Measurements from ENCODE around the gene TMEM187.

Gene TMEM187

DNA sequence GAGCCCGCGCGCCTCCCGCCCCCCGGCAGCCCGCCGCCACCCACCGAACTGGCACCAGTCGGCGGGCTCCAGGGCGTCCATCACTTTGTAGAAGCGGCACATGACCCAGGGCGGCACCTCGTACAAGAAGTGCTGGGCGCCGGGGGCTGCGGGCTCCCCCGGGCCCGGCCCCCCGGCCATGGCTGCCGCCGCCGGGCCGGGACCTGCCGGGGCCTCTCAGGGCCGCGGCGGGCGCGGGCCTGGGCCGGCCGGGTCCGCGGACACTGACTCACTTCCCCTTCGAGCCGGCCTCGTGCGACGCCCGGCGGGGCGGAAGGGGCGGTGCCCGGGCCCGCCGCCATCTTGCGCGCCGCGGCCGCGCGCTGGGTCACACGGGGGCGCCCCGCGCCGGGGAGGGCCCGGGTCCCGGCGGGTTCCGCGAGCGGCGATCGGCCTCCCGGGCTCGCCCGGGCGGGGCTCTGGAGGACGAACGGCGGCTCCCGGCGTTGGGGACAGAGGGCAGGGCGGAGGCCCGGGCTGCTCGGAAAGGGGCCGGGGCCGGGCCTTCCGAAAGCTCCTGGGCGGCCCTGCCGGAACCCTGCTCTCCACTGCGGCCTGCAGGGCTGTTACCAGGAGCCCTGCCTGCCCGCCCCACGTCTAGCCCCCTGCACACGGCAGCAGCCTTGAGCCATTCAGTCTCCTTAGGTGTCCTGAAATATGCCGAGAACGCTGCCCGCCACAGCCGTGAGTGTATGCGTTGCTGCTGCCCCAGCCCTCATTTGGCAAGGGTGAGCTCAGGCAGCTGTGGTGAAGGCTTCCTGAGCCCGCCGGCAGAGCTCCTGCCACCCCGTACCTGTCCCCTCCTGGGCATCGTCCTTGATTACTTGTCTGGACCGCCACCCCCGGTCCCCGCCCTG lies 47.3 kb downstream of the TMEM187 start, which contains the start of gene IRAK1:
Gene IRAK1 (minus strand): TSS at position 270 of the 896 bp plus-strand sequence. CDS start 90 bp downstream, at position 180.
- peak; percentile 18 to 22 for DNase-seq (ENCODE audit: low read depth in 2 of 2)

DNA sequence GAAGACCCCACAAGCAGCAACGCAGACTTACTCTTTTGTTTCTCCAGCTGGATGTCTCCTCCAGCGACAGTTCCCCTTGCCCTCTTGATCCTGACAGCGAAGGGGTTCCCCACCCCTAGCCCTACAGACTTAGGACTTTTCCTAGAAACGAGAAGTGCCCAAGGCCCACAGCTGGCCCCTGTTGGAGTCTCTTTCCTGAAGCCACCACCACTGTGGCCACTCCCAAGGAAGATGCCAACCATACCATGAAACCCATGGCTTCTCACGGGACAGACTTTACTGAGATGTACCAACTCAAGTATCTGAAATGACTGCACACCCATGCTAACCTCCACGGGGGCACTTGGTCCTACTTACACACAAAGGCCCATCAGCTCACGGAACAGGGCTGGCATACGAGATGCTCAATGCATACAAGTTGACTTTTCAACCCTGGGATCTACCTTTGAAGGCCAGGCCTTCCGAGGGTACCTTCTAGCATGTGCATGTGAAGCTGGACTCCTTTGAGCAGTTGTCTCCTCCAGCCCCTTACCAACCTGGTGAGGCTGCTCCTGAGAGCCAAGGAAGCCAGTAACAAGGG lies 48.1 kb downstream of the TMEM187 start:
- no peak for DNase-seq (ENCODE audit: low read depth in 2 of 2)

GRCh38 chrX:154021131-154021611 lies 48.6 kb downstream of the TMEM187 start:
- DNase-seq (ENCODE audit: low read depth in 2 of 2): no peak

- no peak for DNase-seq (ENCODE audit: low read depth in 2 of 2)
Measured at GRCh38 chrX:154022108-154022507, 49.6 kb downstream of the TMEM187 start.

DNA sequence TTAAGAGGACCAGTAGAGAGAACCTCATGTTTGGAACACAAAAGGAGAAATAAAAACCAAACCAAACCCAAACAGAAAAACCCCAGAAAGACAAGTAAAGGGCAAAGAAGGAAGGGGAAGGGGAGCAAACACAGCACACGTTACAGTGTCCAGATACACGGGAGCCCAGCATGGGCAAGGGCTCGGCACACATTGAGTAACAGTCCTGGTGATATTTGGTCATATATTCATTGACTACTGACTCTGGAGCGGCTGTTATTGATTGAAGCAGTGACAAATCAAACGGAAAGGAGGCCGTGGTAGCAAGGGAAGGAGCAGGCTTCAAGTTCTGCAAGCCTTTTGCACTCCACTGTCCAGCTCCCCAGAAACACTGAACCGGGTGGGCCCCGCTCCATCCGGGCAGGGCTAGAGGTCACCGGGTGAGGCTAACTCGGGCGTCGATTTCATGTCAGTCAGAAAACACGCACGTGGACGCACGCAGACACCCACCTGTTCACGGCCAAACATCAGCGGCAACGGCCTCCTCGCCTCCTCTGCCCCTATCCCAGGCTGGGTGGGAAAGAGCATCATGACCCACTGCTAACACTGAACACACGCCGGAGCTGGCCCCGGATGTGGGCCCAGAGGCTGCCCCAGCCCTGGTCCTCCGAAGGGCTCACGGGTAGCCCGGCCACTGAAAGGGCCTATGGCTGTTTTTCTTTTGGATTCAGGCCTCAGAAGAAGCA lies 50.9 kb downstream of the TMEM187 start:
- DNase-seq (ENCODE audit: low read depth in 2 of 2): no peak

DNA sequence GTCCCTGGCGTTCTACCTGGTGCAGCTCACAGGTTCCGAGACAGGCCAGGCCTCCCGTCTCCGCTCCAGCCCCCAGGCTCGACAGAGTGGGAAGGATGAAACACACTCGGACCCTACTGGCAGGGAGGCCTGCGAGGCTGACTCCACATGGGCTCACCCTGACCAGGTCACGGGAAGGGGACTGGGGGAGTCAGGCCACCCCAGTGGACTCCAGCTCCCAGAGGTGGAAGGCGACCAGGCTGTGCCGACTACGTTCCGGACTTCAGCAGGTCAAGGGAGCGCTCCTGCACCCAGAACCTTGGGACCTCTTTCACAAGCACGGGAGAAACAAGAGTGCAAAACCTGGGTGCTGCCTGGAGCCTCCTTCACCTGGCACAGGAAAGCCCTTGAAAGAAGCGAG lies 51.7 kb downstream of the TMEM187 start:
- no peak for DNase-seq (ENCODE audit: low read depth in 2 of 2)

DNA sequence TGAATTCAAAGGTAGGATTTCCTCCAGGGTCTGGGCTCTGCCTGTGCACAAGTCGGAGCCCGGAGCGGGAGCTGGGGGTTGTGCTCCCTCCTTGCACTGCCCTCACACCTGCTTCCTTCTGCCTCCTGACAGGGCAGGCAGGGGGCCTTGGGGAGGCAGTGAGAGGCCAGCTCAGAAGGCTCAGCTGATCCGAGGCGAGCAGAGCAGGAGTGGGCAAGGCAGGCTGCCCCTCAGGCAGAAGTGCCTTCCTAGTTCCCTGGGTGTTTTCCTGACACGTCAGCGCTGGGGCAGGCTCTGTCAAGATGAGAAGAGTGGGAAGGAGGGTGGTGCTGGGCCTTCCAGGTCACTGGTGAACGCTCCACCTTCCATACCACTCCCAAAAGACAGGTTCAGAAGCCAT lies 52.7 kb downstream of the TMEM187 start:
- DNase-seq (ENCODE audit: low read depth in 2 of 2): no peak

DNA sequence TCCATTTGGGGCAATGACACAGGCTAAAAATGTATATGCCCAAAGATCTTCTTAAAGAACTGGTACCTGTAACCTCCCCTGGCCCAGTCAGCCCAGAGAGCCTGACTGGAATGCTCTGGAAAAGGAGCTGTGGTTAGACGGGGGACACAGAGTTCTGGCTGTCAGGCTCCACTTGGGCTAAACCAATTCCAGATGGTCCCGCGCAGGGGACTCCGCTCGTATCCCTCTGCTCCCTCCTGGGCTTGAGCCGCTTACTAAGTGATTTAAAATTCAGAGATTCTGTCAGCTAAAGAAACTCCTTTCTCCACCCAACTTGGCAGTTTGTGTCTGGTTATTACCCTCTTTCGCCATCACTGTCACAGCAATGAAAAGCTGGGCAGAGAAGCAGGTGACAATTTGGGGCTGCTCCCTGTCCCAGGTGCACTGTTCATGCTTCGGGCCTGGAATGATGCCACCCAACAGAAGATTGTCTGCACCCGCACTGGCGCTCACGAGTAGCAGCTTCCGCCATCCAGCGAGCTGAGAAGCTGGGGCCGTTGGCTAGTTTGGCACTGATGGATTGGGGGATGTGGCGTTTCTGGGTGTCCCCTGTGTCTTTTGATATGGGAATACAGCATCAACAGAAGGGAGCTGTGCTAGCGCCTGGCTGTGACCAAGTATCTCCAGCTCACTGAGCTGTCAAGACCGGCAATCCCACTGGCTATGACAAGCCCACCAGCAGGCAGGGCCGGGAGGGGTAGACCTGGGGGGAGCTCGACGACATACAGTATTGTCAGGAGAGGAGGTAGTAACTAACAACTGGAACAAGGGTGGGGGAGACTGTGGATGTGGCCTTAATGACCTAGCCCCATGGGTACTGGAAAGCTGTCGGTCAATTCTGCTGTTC lies 53.8 kb downstream of the TMEM187 start:
- no peak for DNase-seq (ENCODE audit: low read depth in 2 of 2)

GRCh38 chrX:154027022-154027402 lies 54.5 kb downstream of the TMEM187 start:
- DNase-seq (ENCODE audit: low read depth in 2 of 2): no peak

- DNase-seq (ENCODE audit: low read depth in 2 of 2): no peak
Measured at GRCh38 chrX:154027986-154028385, 55.4 kb downstream of the TMEM187 start.

- DNase-seq (ENCODE audit: low read depth in 2 of 2): no peak
Measured at GRCh38 chrX:154028502-154029184, 56.1 kb downstream of the TMEM187 start.

DNA sequence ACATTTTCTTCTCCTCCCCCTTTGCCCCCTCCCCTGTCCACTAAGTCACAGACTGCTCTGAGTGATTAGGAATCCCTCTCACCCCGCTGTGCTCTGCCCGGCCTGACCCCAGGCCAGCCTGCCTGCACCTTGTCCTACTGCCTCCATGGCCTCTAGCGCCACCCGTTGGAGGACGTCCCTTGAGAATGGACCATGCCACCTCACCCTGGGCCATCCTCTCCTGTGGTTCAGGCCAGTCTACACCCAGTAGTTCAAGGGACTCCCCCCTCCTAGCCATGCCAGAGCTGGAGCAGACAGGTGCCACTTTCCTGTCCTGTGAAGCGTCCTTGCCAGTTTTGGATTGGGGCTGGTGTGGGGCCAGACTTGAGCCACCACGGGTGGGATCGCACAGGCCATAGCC lies 56.9 kb downstream of the TMEM187 start:
- no peak for DNase-seq (ENCODE audit: low read depth in 2 of 2)

DNA sequence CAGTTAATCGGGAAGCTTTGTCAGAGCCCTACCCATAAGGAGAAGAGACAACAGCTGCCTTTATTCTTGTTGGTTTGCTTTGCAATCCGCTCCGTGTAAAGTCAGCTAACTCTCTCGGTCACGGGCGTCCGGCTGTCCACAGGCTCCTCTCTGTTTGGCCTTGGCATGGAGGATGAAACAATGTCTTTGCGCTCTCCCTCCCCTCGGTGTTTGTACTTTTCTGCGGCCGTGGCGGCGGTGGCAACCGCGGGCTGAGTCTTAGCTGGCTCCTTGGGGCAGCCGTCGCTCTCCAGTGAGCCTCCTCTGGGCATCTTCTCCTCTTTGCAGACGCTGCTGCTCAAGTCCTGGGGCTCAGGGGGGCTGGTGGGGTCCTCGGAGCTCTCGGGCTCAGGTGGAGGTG lies 57.7 kb downstream of the TMEM187 start:
- no peak for DNase-seq (ENCODE audit: low read depth in 2 of 2)

GRCh38 chrX:154030715-154031305 lies 58.3 kb downstream of the TMEM187 start:
- DNase-seq (ENCODE audit: low read depth in 2 of 2): no peak

DNA sequence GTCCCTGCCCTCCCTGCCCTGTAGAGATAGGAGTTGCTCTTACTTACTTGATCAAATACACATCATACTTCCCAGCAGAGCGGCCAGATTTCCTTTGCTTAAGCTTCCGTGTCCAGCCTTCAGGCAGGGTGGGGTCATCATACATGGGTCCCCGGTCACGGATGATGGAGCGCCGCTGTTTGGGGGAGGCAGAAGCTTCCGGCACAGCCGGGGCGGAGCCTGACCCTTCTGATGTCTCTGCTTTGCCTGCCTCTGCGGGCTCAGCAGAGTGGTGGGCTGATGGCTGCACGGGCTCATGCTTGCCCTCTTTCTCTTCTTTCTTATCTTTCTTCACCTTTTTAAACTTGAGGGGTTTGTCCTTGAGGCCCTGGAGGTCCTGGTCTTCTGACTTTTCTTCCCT lies 59.6 kb downstream of the TMEM187 start:
- DNase-seq (ENCODE audit: low read depth in 2 of 2): no peak

DNA sequence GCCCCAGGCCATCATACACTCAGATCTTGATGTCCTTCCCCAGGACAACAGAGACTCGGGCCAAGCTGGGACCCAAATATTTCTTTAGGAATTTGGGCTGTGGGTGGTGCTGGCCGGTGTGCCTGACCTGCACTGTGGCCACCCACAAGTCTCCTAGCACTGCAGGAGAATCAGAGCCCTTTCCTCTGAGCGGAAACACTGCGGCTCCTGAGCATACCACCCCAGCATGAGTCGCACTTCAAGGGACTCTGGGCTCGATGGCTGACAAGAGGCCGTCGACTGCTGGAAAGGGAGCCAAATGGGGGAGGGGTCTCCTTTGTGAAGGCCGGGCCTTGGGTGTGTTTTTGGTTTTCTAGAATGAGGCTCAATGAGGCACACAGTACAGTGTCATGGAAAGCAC lies 60.1 kb downstream of the TMEM187 start:
- no peak for DNase-seq (ENCODE audit: low read depth in 2 of 2)

All from stimulated activated CD8-positive, alpha-beta memory T cell treated with anti-CD3 and anti-CD28 coated beads, Interleukin-7, amount 100 ng/mL, for 1 hour (primary cell).